ENCODE results near the gene MED16. TPM values are rescaled to one million over a fixed set of nuclear protein-coding genes. Genes with fewer than 3 reads are reported as not detected.
"Not testable (repeated sequence)": the region's sequence is repeated elsewhere in the genome, so short reads cannot be mapped to it uniquely, and the experiment has no call there.

MED16 gene
- total and polyA plus RNA-seq, 8 donors, result 23.0 to 147 (median 35.5) TPM

DNA sequence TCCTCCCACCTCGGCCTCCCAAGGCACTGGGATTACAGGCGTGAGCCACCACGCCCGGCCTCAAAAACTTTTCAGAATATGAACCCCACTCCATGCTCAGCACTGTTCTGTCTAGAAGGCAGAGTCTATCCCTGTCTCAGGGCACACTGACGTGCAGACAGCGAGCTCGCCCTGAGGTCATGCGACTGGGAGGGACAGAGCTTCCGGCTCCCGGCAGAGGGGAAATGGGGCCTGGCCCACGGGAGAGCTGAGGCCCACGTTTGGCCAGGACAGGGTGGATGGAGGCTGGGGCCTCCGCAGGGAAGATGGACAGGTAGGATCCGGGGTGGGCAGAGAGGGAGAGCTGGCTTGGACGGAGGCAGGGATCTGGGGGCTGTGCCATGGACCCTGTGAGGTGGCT is 68.1 kb downstream of the MED16 start:
- H3K4me3 ChIP-seq, result no peak overlapping the region
- DNase-seq (no peak), ATAC-seq (peak in 2 of 4 donors; percentile 33 to 37), FAIRE-seq (no peak)
- no peaks in the 10 kb centered on the region for H3K36me3 ChIP-seq
- TF ChIP-seq, protein P1, sequence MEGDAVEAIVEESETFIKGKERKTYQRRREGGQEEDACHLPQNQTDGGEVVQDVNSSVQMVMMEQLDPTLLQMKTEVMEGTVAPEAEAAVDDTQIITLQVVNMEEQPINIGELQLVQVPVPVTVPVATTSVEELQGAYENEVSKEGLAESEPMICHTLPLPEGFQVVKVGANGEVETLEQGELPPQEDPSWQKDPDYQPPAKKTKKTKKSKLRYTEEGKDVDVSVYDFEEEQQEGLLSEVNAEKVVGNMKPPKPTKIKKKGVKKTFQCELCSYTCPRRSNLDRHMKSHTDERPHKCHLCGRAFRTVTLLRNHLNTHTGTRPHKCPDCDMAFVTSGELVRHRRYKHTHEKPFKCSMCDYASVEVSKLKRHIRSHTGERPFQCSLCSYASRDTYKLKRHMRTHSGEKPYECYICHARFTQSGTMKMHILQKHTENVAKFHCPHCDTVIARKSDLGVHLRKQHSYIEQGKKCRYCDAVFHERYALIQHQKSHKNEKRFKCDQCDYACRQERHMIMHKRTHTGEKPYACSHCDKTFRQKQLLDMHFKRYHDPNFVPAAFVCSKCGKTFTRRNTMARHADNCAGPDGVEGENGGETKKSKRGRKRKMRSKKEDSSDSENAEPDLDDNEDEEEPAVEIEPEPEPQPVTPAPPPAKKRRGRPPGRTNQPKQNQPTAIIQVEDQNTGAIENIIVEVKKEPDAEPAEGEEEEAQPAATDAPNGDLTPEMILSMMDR (IDR thresholded peaks at IDR 0.05), result no peak
- no peak overlapping the region for H3K27ac ChIP-seq
- intact Hi-C loops (cut with DNase I), result no loop called here
- peaks cover 0 to 9% (median 3%) of the 10 kb centered on the region in 4 donors for H3K27me3 ChIP-seq
- WGBS, 2 donors, result 82 to 84% methylated on average over 15 of the region's 15 CpGs
- H3K4me1 ChIP-seq, result peaks cover 0 to 5% (median 0%) of the 10 kb centered on the region in 3 donors
- no peaks in the 10 kb centered on the region for H3K9me3 ChIP-seq

- FAIRE-seq (no peak), ATAC-seq (no peak), DNase-seq (no peak)
- intact Hi-C loops (cut with DNase I), result no loop called here
- Histone ChIP-seq H3K9me3 (no peaks in the 10 kb centered on the region), H3K4me1 (peaks cover 0 to 5% (median 0%) of the 10 kb centered on the region in 3 donors), H3K36me3 (no peaks in the 10 kb centered on the region), H3K27ac (no peak overlapping the region), H3K4me3 (no peak overlapping the region), H3K27me3 (peaks cover 0 to 9% (median 3%) of the 10 kb centered on the region in 4 donors)
- 51 to 58% methylated on average over 11 to 12 of the region's 12 CpGs for WGBS, 2 donors
- TF ChIP-seq, protein P1 (IDR thresholded peaks at IDR 0.05), result no peak
Observed at GRCh38 chr19:823565-824121, 69.3 kb downstream of the MED16 start.

GRCh38 chr19:821825-822503 is 71.0 kb downstream of the MED16 start, which contains the start of gene PLPPR3:
PLPPR3 (minus strand) TSS chr19:821955; CDS start chr19:821559, 396 bp downstream.
- Histone ChIP-seq H3K4me3 (peak within 1 kb of the TSS in 2 of 4 donors; percentile 13 to 33), H3K9me3 (no peaks in the 10 kb centered on the region), H3K36me3 (no peaks in the 10 kb centered on the region), H3K27ac (no peak within 1 kb of the TSS), H3K4me1 (peaks cover 0 to 5% (median 0%) of the 10 kb centered on the region in 3 donors), H3K27me3 (peaks cover 0 to 9% (median 3%) of the 10 kb centered on the region in 4 donors)
- TF ChIP-seq, protein P1 (IDR thresholded peaks at IDR 0.05), result no peak
- WGBS, 2 donors, result 1 to 2% methylated on average over 23 to 73 of the region's 86 CpGs
- intact Hi-C loops (cut with DNase I), result no loop called here
- peak in 1 of 4 donors; percentile 18 for ATAC-seq
- FAIRE-seq, result no peak
- peak in 1 of 6 donors; percentile 68 for DNase-seq

GRCh38 chr19:821231-821824 is 71.7 kb downstream of the MED16 start:
- no peak overlapping the region for H3K27ac ChIP-seq
- H3K9me3 ChIP-seq, result no peaks in the 10 kb centered on the region
- DNase-seq (peak in 3 of 6 donors; percentile 42 to 68 (median 60)), FAIRE-seq (no peak), ATAC-seq (peak in 1 of 4 donors; percentile 35)
- H3K4me1 ChIP-seq, result peaks cover 0 to 5% (median 0%) of the 10 kb centered on the region in 3 donors
- no peaks in the 10 kb centered on the region for H3K36me3 ChIP-seq
- WGBS, 2 donors, result 4% methylated on average over 28 to 64 of the region's 64 CpGs
- intact Hi-C loops (cut with DNase I), result no loop called here
- TF ChIP-seq, protein P1 (IDR thresholded peaks at IDR 0.05), result no peak
- H3K27me3 ChIP-seq, result peaks cover 0 to 9% (median 3%) of the 10 kb centered on the region in 4 donors
- H3K4me3 ChIP-seq, result peak overlapping the region in 2 of 4 donors; percentile 13 to 33

DNA sequence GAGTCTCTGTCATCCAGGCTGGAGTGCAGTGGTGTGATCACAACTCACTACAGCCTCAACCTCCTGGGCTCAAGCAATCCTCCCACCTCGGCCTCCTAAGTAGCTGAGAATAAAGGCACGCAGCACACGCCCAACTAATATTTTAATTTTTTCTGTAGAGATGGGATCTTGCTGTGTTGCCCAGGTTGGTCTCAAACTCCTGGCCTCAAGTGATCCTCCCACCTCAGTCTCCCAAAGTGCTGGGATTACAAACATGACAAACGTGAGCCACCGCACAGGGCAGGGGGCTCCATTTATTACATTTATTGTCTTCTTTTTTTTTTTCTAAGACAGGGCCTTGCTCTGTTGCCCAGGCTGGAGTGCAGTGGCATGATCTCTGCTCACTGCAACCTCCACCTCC is 72.8 kb downstream of the MED16 start:
- H3K36me3 ChIP-seq; H3K27me3 ChIP-seq; intact Hi-C loops (cut with DNase I); H3K4me3 ChIP-seq; DNase-seq; ATAC-seq; H3K27ac ChIP-seq; H3K4me1 ChIP-seq; FAIRE-seq; H3K9me3 ChIP-seq: not testable (repeated sequence)
- 89 to 98% methylated on average over 5 of the region's 5 CpGs for WGBS, 2 donors

Other genes starting within 250 kb of the MED16 start
- 10 to 100 TPM; 11.9 to 21.5 (median 16.5) TPM for gene RNF126, start 230.0 kb downstream of the MED16 start, total RNA-seq
- 10 to 100 TPM; 31.7 to 33.7 TPM for gene RNF126, start 230.0 kb downstream of the MED16 start, polyA plus RNA-seq
- gene FSTL3, start 216.8 kb downstream of the MED16 start, total RNA-seq, result 100 to 1,000 TPM in 1 of 6 donors, 10 to 100 TPM in 3, 1 to 10 TPM in 2; 6.6 to 148 (median 18.4) TPM
- 100 to 1,000 TPM in 1 of 2 donors, 10 to 100 TPM in 1; 24.1 to 119 TPM for gene FSTL3, start 216.8 kb downstream of the MED16 start, polyA plus RNA-seq
- not detected for gene PRSS57, start 197.7 kb downstream of the MED16 start, total RNA-seq
- gene PRSS57, start 197.7 kb downstream of the MED16 start, polyA plus RNA-seq, result not detected
- gene PALM, start 184.3 kb downstream of the MED16 start, total RNA-seq, result 10 to 100 TPM in 1 of 6 donors, 1 to 10 TPM in 5; 3.5 to 12.6 (median 5.1) TPM
- 10 to 100 TPM in 1 of 2 donors, 1 to 10 TPM in 1; 9.2 to 10.1 TPM for gene PALM, start 184.3 kb downstream of the MED16 start, polyA plus RNA-seq
- 1 to 10 TPM in 5 of 6 donors, under 1 TPM in 1; 0.63 to 2.6 (median 1.3) TPM for gene MISP, start 142.1 kb downstream of the MED16 start, total RNA-seq
- gene MISP, start 142.1 kb downstream of the MED16 start, polyA plus RNA-seq, result 1 to 10 TPM; 1.3 to 7.5 TPM
- gene PTBP1, start 95.7 kb downstream of the MED16 start, total RNA-seq, result 100 to 1,000 TPM in 5 of 6 donors, 10 to 100 TPM in 1; 83.3 to 160 (median 130) TPM
- 100 to 1,000 TPM in 1 of 2 donors, 10 to 100 TPM in 1; 90.7 to 104 TPM for gene PTBP1, start 95.7 kb downstream of the MED16 start, polyA plus RNA-seq
- under 1 TPM in 1 of 6 donors, not detected in 5; 0.38 TPM for gene PLPPR3, start 71.2 kb downstream of the MED16 start, total RNA-seq
- under 1 TPM in 1 of 2 donors, not detected in 1; 0.05 TPM for gene PLPPR3, start 71.2 kb downstream of the MED16 start, polyA plus RNA-seq
- not detected for gene AZU1, start 65.3 kb downstream of the MED16 start, total RNA-seq
- gene AZU1, start 65.3 kb downstream of the MED16 start, polyA plus RNA-seq, result under 1 TPM in 1 of 2 donors, not detected in 1; 0.35 TPM
- gene PRTN3, start 52.2 kb downstream of the MED16 start, total RNA-seq, result under 1 TPM in 1 of 6 donors, not detected in 5; 0.24 TPM
- under 1 TPM in 1 of 2 donors, not detected in 1; 0.14 TPM for gene PRTN3, start 52.2 kb downstream of the MED16 start, polyA plus RNA-seq
- gene ELANE, start 40.9 kb downstream of the MED16 start, total RNA-seq, result under 1 TPM in 2 of 6 donors, not detected in 4; 0.16 to 0.35 TPM
- gene ELANE, start 40.9 kb downstream of the MED16 start, polyA plus RNA-seq, result under 1 TPM; 0.19 to 0.57 TPM
- 10 to 100 TPM in 2 of 6 donors, 1 to 10 TPM in 4; 2.5 to 48.8 (median 7.3) TPM for gene CFD, start 33.5 kb downstream of the MED16 start, total RNA-seq
- gene CFD, start 33.5 kb downstream of the MED16 start, polyA plus RNA-seq, result 10 to 100 TPM; 27.8 to 48.1 TPM
- gene RNU6-9, start 297 bp upstream of the MED16 start, total RNA-seq, result not detected
- gene RNU6-9, start 297 bp upstream of the MED16 start, polyA plus RNA-seq, result not detected
- 10 to 100 TPM; 21.6 to 36.7 (median 29.2) TPM for gene R3HDM4, start 20.0 kb upstream of the MED16 start, total RNA-seq
- 10 to 100 TPM; 56.0 to 57.2 TPM for gene R3HDM4, start 20.0 kb upstream of the MED16 start, polyA plus RNA-seq
- gene KISS1R, start 24.1 kb upstream of the MED16 start, total RNA-seq, result 1 to 10 TPM in 1 of 6 donors, under 1 TPM in 4, not detected in 1; 0.16 to 1.0 (median 0.25) TPM
- under 1 TPM in 1 of 2 donors, not detected in 1; 0.80 TPM for gene KISS1R, start 24.1 kb upstream of the MED16 start, polyA plus RNA-seq
- 1 to 10 TPM; 6.5 to 8.5 (median 7.3) TPM for gene ARID3A, start 32.8 kb upstream of the MED16 start, total RNA-seq
- 1 to 10 TPM; 4.6 to 5.2 TPM for gene ARID3A, start 32.8 kb upstream of the MED16 start, polyA plus RNA-seq
- 10 to 100 TPM; 12.3 to 26.2 (median 19.0) TPM for gene WDR18, start 91.2 kb upstream of the MED16 start, total RNA-seq
- 10 to 100 TPM; 75.1 to 84.8 TPM for gene WDR18, start 91.2 kb upstream of the MED16 start, polyA plus RNA-seq
- gene GRIN3B, start 107.2 kb upstream of the MED16 start, total RNA-seq, result not detected
- under 1 TPM; 0.08 to 0.09 TPM for gene GRIN3B, start 107.2 kb upstream of the MED16 start, polyA plus RNA-seq
- gene TMEM259, start 127.9 kb upstream of the MED16 start, total RNA-seq, result 10 to 100 TPM; 65.9 to 99.1 (median 83.7) TPM
- 100 to 1,000 TPM; 385 to 448 TPM for gene TMEM259, start 127.9 kb upstream of the MED16 start, polyA plus RNA-seq
- gene RNU6-2, start 128.3 kb upstream of the MED16 start, total RNA-seq, result not detected
- not detected for gene RNU6-2, start 128.3 kb upstream of the MED16 start, polyA plus RNA-seq
- gene CNN2, start 133.4 kb upstream of the MED16 start, total RNA-seq, result 10 to 100 TPM; 46.4 to 73.8 (median 56.2) TPM
- gene CNN2, start 133.4 kb upstream of the MED16 start, polyA plus RNA-seq, result 10 to 100 TPM; 20.4 to 40.9 TPM
- gene ABCA7, start 146.9 kb upstream of the MED16 start, total RNA-seq, result 10 to 100 TPM in 4 of 6 donors, 1 to 10 TPM in 2; 6.9 to 27.0 (median 16.0) TPM
- gene ABCA7, start 146.9 kb upstream of the MED16 start, polyA plus RNA-seq, result 100 to 1,000 TPM in 1 of 2 donors, 10 to 100 TPM in 1; 60.9 to 131 TPM
- 10 to 100 TPM in 3 of 6 donors, 1 to 10 TPM in 3; 5.1 to 15.8 (median 8.4) TPM for gene ARHGAP45, start 174.0 kb upstream of the MED16 start, total RNA-seq
- 10 to 100 TPM; 11.6 to 21.6 TPM for gene ARHGAP45, start 174.0 kb upstream of the MED16 start, polyA plus RNA-seq
- 10 to 100 TPM; 40.0 to 66.5 (median 58.6) TPM for gene POLR2E, start 202.2 kb upstream of the MED16 start, total RNA-seq
- gene POLR2E, start 202.2 kb upstream of the MED16 start, polyA plus RNA-seq, result 10 to 100 TPM; 62.5 to 69.4 TPM
- gene GPX4, start 210.8 kb upstream of the MED16 start, total RNA-seq, result 100 to 1,000 TPM in 1 of 6 donors, 10 to 100 TPM in 5; 48.8 to 112 (median 63.8) TPM
- gene GPX4, start 210.8 kb upstream of the MED16 start, polyA plus RNA-seq, result 100 to 1,000 TPM; 255 to 290 TPM

Data from pancreas (tissue), 10 donors.